ENCODE data around the gene SLC25A1.

SLC25A1 gene

DNA sequence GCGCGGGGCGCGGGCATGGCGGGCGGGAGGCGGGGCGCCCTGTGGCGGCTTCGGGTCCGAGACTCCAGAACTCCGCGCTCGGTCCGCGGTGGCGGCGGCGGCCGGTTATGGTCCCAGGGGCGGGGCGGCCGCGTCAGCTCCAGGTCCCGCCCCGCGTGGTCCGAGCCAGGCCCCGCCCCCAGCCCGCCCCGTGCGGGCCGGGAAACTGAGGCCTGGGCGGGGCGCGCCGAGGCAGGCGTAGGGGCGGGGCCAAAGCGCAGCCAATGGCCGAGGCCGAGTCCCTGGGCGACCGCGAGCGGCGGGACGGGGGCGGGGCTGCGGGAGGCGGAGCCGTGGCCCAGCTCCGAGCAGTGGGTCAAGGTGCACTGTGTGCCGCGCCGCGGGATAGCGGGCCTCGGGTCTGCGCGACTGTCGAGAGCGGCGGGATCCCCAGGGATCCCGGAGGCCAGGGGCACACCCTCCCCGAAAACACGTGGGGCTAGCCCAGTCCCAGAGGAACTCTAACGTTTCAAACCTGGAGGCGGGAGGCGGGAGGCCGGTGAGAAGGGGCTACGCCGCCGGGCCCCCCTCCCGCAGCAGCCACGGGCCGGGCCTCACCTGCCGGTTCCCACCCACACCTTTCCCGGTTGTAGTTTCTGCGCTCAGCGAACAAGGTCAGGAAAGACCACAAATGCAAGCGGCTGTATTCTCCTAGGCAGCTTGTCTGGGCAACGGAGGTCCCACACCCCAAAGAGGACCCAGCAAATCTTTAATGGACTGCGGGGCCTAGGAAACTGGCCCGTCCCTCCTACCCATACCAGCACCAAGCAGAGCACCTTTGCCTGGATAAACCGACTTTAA is at the start of gene SLC25A1:
Gene SLC25A1 (minus strand): TSS at position 80 of the 840 bp plus-strand sequence. CDS start 63 bp downstream, at position 17.
- Histone ChIP-seq H3K27me3 (ENCODE audit: control insufficient read depth, insufficient read depth, low read length) (no peaks in the 10 kb centered on the region), H3K4me1 (ENCODE audit: control insufficient read depth, insufficient read depth, low read length) (peaks cover 8% of the 10 kb centered on the region), H3K4me3 (ENCODE audit: low read depth, low read length) (peak within 1 kb of the TSS; percentile 80), H3K9ac (ENCODE audit: low read depth, low read length) (peak within 1 kb of the TSS; percentile 73), H3K9me3 (ENCODE audit: control insufficient read depth, insufficient read depth, low read length) (no peaks in the 10 kb centered on the region), H3K36me3 (ENCODE audit: control insufficient read depth, insufficient read depth, low read length) (peaks cover 23% of the 10 kb centered on the region)

DNA sequence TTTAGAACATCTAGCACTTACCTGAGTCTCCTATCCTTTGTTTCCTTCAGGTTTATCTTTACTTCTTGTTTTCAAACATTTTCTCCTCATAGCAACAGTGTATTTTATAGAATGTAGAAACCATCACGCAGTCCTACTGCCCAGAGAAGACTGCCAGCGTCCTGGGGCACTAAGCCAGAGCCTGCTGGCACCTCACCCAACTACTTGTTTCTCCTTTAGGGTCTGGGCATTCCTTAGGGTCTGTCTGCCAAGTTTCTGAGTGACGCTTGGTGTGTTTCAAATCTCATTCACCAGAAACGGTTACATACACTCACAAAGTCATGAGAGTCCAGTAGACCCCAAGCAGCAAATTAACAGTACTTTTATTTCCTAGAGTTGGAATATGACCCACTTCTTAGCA is 49.6 kb upstream of the SLC25A1 start:
- H3K9me3 ChIP-seq (ENCODE audit: control insufficient read depth, insufficient read depth, low read length) = no peaks in the 10 kb centered on the region
- H3K4me3 ChIP-seq (ENCODE audit: low read depth, low read length) = no peak overlapping the region
- no peaks in the 10 kb centered on the region for H3K4me1 ChIP-seq (ENCODE audit: control insufficient read depth, insufficient read depth, low read length)
- peaks cover 16% of the 10 kb centered on the region for H3K36me3 ChIP-seq (ENCODE audit: control insufficient read depth, insufficient read depth, low read length)
- H3K27me3 ChIP-seq (ENCODE audit: control insufficient read depth, insufficient read depth, low read length) = no peaks in the 10 kb centered on the region
- no peak overlapping the region for H3K9ac ChIP-seq (ENCODE audit: low read depth, low read length)

DNA sequence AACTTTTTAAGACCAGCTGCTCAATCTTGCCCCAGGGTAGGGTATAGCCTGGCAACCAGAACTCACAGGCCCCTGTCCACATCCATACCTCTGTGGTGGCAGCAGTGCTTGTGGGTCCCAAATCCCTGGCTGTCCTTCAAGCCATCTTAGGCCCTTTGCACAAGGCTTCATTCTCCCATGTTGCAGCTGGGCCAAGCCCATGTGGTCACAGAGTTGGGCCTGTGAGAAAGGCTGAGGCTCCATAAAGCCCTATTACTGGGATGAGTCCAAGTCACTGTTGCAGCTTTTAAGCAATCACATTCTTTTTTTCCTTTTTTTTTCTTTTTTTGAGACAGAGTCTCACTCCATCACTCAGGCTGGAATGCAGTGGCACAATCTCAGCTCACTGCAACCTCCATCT is 47.9 kb upstream of the SLC25A1 start:
- Histone ChIP-seq H3K9me3 (ENCODE audit: control insufficient read depth, insufficient read depth, low read length) (no peaks in the 10 kb centered on the region), H3K36me3 (ENCODE audit: control insufficient read depth, insufficient read depth, low read length) (peaks cover 25% of the 10 kb centered on the region), H3K9ac (ENCODE audit: low read depth, low read length) (no peak overlapping the region), H3K27me3 (ENCODE audit: control insufficient read depth, insufficient read depth, low read length) (no peaks in the 10 kb centered on the region), H3K4me1 (ENCODE audit: control insufficient read depth, insufficient read depth, low read length) (no peaks in the 10 kb centered on the region), H3K4me3 (ENCODE audit: low read depth, low read length) (no peak overlapping the region)

DNA sequence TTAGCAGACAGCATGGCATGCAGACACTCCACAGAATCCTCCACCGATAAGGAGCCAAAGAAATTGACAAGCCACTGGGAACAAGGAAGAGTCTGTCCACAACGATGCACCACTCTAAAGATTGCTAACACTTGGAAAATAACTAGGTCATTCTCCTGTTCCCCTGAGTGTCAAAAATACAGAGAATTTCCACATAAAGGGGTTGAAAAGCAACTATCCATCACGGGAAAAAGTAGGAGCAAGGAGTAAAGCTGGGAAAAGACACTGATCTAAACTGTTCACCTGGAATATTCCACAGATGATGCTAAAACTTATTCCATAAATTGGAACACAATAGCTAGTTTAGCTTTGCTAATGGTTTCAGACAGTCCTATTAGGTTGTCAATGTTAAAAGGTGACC is 47.0 kb upstream of the SLC25A1 start:
- Histone ChIP-seq H3K4me1 (ENCODE audit: control insufficient read depth, insufficient read depth, low read length) (no peaks in the 10 kb centered on the region), H3K4me3 (ENCODE audit: low read depth, low read length) (no peak overlapping the region), H3K9me3 (ENCODE audit: control insufficient read depth, insufficient read depth, low read length) (no peaks in the 10 kb centered on the region), H3K27me3 (ENCODE audit: control insufficient read depth, insufficient read depth, low read length) (no peaks in the 10 kb centered on the region), H3K9ac (ENCODE audit: low read depth, low read length) (no peak overlapping the region), H3K36me3 (ENCODE audit: control insufficient read depth, insufficient read depth, low read length) (peaks cover 29% of the 10 kb centered on the region)

DNA sequence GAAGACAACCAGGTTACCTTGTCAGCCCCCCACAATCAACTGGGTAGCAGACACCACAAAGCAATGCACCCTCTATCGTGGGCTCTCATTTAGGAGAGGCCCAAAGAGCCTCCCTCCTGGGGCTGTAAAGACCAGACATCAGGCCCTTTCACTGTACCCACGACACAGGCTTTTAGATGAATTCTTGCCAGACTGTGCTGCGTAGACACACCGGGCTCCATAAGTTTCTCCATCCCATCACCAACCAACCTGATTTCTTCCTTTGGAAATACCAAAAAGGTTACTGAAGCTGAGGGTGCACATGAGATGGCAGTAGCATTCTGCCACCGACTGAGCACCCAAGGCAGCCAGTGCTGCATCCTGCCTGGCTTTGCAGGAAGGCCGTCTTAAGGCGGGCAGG is 46.4 kb upstream of the SLC25A1 start:
- Histone ChIP-seq H3K27me3 (ENCODE audit: control insufficient read depth, insufficient read depth, low read length) (no peaks in the 10 kb centered on the region), H3K4me3 (ENCODE audit: low read depth, low read length) (no peak overlapping the region), H3K4me1 (ENCODE audit: control insufficient read depth, insufficient read depth, low read length) (no peaks in the 10 kb centered on the region), H3K36me3 (ENCODE audit: control insufficient read depth, insufficient read depth, low read length) (peaks cover 29% of the 10 kb centered on the region), H3K9ac (ENCODE audit: low read depth, low read length) (no peak overlapping the region), H3K9me3 (ENCODE audit: control insufficient read depth, insufficient read depth, low read length) (no peaks in the 10 kb centered on the region)

DNA sequence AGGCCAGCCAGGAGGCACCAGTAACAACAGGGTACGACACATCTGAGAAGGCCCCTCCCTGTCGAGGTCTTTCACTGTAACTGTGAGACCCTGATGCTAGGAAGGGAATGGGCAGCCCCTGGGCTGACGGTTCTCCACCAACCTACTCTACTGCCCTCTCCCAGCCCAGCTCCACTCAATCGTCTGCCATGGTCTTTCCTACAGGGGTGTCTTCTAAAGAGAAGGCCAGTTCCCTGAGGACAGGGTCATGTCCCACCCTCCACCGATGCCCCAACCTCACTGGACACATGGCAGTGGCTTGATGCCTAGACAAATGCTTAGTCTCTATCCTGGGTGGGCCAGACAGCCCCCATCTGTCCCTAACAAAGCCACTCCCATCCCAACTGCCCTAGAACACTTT is 46.0 kb upstream of the SLC25A1 start:
- Histone ChIP-seq H3K27me3 (ENCODE audit: control insufficient read depth, insufficient read depth, low read length) (no peaks in the 10 kb centered on the region), H3K4me1 (ENCODE audit: control insufficient read depth, insufficient read depth, low read length) (no peaks in the 10 kb centered on the region), H3K4me3 (ENCODE audit: low read depth, low read length) (no peak overlapping the region), H3K36me3 (ENCODE audit: control insufficient read depth, insufficient read depth, low read length) (peaks cover 29% of the 10 kb centered on the region), H3K9me3 (ENCODE audit: control insufficient read depth, insufficient read depth, low read length) (no peaks in the 10 kb centered on the region), H3K9ac (ENCODE audit: low read depth, low read length) (no peak overlapping the region)

DNA sequence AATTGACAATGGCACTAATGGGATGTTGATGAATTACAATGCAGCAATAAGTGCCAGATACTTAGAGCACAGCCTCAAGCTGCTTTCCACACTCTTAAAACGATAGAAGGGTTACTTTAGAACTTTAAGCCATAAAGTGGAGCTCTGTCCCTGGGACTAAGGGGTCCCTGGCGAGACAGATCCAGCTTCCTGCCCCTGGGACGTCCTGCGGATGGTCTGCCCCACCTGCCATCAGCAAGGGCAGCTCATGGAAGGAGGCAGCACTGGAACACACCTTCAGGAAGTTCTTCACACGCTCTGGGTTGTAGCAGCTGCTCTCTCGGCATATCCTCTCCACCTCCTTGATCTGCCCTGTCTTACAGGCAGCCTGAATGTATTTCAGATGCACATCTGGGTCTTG is 45.1 kb upstream of the SLC25A1 start:
- H3K9ac ChIP-seq (ENCODE audit: low read depth, low read length) = no peak overlapping the region

DNA sequence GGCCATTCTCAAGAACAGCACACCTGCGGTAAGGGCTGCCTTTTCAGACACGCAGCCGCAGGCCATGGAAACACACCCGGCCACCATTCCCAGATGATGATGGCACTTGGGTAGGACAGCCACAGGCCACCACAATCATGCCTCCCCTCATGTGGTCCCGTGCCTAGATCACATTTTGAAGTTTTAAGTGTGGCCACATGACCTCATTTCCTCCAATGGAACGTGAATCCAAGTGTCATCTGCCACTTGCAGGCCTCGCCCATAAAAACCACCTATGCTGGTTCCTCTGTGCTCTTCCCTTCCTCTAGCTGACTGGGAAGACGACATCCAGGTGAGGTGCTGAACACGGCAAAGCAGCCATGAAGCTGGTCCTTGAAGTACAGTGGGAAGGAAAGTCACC is 44.6 kb upstream of the SLC25A1 start:
- no peak overlapping the region for H3K4me3 ChIP-seq (ENCODE audit: low read depth, low read length)
- H3K9ac ChIP-seq (ENCODE audit: low read depth, low read length) = no peak overlapping the region
- H3K36me3 ChIP-seq (ENCODE audit: control insufficient read depth, insufficient read depth, low read length) = peaks cover 29% of the 10 kb centered on the region
- H3K4me1 ChIP-seq (ENCODE audit: control insufficient read depth, insufficient read depth, low read length) = peaks cover 4% of the 10 kb centered on the region
- H3K9me3 ChIP-seq (ENCODE audit: control insufficient read depth, insufficient read depth, low read length) = no peaks in the 10 kb centered on the region
- no peaks in the 10 kb centered on the region for H3K27me3 ChIP-seq (ENCODE audit: control insufficient read depth, insufficient read depth, low read length)

More for the DNA sequence above, 45.1 kb upstream of the SLC25A1 start:
- H3K9me3 ChIP-seq (ENCODE audit: control insufficient read depth, insufficient read depth, low read length) = no peaks in the 10 kb centered on the region
- peaks cover 29% of the 10 kb centered on the region for H3K36me3 ChIP-seq (ENCODE audit: control insufficient read depth, insufficient read depth, low read length)
- H3K4me1 ChIP-seq (ENCODE audit: control insufficient read depth, insufficient read depth, low read length) = no peaks in the 10 kb centered on the region
- H3K27me3 ChIP-seq (ENCODE audit: control insufficient read depth, insufficient read depth, low read length) = no peaks in the 10 kb centered on the region
- no peak overlapping the region for H3K4me3 ChIP-seq (ENCODE audit: low read depth, low read length)

DNA sequence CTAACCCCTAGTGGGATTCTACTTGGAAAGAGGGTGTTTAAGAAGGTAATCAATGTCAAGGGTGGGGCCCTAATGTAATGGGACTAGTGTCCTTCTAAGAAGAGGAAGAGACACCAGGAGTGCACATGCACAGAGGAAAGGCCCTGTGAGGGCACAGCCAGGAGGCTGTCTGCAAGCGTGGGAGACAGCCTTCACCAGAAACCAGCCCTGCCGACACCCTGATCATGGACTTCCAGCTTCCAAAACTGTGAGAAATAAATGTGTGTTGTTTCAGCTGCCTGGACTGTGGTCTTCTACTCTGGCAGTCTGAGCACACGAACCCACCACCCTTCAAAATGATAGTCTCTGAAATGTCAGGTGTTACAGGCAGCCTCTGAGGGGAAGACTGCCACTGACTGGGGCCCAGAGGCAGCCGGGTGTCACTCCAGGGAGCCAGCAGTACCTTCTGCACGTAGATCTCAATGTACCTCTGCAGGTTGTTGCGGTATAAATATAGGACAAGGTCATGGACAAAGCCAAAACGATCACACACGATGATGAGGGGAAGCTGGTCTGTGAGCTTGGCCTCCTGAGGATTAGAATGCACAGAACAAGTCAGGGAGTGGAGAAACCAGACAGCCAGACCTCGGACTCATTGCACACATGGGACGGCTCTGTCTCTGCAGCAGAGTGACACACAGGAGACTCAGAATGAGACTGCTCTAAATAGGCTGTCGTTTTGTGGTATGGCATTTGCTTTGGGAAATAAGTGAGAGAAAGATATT is 43.9 kb upstream of the SLC25A1 start:
- no peaks in the 10 kb centered on the region for H3K27me3 ChIP-seq (ENCODE audit: control insufficient read depth, insufficient read depth, low read length)
- H3K9me3 ChIP-seq (ENCODE audit: control insufficient read depth, insufficient read depth, low read length) = no peaks in the 10 kb centered on the region
- no peak overlapping the region for H3K9ac ChIP-seq (ENCODE audit: low read depth, low read length)
- peaks cover 4% of the 10 kb centered on the region for H3K4me1 ChIP-seq (ENCODE audit: control insufficient read depth, insufficient read depth, low read length)
- H3K36me3 ChIP-seq (ENCODE audit: control insufficient read depth, insufficient read depth, low read length) = peaks cover 29% of the 10 kb centered on the region
- no peak overlapping the region for H3K4me3 ChIP-seq (ENCODE audit: low read depth, low read length)

DNA sequence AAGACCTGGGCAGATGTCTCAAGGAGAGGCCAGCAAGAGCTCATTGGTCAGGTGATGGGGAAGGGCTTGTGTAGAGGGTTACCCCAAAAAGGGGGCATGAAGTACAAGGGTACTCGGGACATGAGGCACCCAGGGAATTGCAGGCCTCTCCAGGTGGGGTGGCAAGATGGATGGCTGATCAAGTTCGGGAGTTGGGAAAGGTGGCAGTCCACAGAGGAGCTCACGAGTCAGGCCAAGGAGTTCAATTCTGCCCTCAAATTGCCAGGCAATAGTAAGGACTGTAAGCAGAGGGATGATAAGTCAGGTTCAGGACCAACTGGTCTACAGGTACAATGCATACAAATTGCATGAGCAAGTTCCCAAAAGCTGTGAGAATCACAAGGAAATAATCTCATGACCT is 42.3 kb upstream of the SLC25A1 start:
- H3K36me3 ChIP-seq (ENCODE audit: control insufficient read depth, insufficient read depth, low read length) = peaks cover 31% of the 10 kb centered on the region
- H3K9ac ChIP-seq (ENCODE audit: low read depth, low read length) = no peak overlapping the region
- no peaks in the 10 kb centered on the region for H3K9me3 ChIP-seq (ENCODE audit: control insufficient read depth, insufficient read depth, low read length)

DNA sequence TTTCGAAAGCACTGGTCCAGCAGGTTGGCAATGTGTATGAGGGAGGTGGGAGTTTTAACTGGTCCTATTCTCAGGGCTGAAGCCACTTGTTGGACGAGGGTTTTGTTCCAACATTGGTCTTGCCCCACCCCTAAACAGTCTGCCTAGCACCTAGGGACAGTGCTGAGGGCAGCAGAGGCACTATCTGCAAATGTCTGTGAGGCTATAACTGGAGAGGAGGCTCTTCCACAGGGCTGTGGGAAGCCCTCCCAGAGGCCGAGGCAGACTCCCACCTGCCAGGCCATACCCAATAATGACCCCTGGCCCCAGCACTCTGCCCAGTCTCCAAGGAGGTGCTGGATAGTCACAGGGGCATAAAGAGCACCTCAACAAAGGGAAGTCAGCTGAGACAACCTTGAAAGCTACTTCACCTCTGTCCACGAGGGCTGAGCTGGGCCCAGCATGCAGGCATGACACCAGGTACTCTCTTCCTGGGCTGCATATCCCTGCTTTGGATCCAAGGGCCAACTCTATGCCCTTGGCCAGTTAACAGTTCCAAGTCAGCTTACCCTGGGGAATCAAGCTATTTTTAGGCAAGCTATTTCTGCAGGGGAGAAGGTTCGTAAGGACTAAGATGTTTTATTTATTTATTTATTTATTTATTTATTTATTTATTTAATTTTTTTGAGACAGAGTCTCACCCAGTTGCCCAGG is 40.2 kb upstream of the SLC25A1 start:
- Histone ChIP-seq H3K9ac (ENCODE audit: low read depth, low read length) (no peak overlapping the region), H3K36me3 (ENCODE audit: control insufficient read depth, insufficient read depth, low read length) (peaks cover 25% of the 10 kb centered on the region), H3K4me3 (ENCODE audit: low read depth, low read length) (no peak overlapping the region), H3K4me1 (ENCODE audit: control insufficient read depth, insufficient read depth, low read length) (peaks cover 10% of the 10 kb centered on the region), H3K9me3 (ENCODE audit: control insufficient read depth, insufficient read depth, low read length) (no peaks in the 10 kb centered on the region), H3K27me3 (ENCODE audit: control insufficient read depth, insufficient read depth, low read length) (no peaks in the 10 kb centered on the region)

More for the DNA sequence above, 42.3 kb upstream of the SLC25A1 start:
- H3K4me3 ChIP-seq (ENCODE audit: low read depth, low read length) = no peak overlapping the region
- H3K4me1 ChIP-seq (ENCODE audit: control insufficient read depth, insufficient read depth, low read length) = peaks cover 4% of the 10 kb centered on the region
- H3K27me3 ChIP-seq (ENCODE audit: control insufficient read depth, insufficient read depth, low read length) = no peaks in the 10 kb centered on the region
